ENCODE data around the gene ACTR10.

- TF ChIP-seq, protein P1, sequence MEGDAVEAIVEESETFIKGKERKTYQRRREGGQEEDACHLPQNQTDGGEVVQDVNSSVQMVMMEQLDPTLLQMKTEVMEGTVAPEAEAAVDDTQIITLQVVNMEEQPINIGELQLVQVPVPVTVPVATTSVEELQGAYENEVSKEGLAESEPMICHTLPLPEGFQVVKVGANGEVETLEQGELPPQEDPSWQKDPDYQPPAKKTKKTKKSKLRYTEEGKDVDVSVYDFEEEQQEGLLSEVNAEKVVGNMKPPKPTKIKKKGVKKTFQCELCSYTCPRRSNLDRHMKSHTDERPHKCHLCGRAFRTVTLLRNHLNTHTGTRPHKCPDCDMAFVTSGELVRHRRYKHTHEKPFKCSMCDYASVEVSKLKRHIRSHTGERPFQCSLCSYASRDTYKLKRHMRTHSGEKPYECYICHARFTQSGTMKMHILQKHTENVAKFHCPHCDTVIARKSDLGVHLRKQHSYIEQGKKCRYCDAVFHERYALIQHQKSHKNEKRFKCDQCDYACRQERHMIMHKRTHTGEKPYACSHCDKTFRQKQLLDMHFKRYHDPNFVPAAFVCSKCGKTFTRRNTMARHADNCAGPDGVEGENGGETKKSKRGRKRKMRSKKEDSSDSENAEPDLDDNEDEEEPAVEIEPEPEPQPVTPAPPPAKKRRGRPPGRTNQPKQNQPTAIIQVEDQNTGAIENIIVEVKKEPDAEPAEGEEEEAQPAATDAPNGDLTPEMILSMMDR (IDR thresholded peaks at IDR 0.05) = no peak
- TF ChIP-seq EZH2 (IDR thresholded peaks at IDR 0.05; ENCODE audit: borderline replicate concordance, insufficient read depth, low read depth, low read length, poor library complexity, severe bottlenecking) = no peak
Observed at GRCh38 chr14:58167891-58168290, 32.1 kb upstream of the ACTR10 start.

Data from B cell (primary cell).